Measurements from ENCODE around the gene IFFO2.

IFFO2 gene

DNA sequence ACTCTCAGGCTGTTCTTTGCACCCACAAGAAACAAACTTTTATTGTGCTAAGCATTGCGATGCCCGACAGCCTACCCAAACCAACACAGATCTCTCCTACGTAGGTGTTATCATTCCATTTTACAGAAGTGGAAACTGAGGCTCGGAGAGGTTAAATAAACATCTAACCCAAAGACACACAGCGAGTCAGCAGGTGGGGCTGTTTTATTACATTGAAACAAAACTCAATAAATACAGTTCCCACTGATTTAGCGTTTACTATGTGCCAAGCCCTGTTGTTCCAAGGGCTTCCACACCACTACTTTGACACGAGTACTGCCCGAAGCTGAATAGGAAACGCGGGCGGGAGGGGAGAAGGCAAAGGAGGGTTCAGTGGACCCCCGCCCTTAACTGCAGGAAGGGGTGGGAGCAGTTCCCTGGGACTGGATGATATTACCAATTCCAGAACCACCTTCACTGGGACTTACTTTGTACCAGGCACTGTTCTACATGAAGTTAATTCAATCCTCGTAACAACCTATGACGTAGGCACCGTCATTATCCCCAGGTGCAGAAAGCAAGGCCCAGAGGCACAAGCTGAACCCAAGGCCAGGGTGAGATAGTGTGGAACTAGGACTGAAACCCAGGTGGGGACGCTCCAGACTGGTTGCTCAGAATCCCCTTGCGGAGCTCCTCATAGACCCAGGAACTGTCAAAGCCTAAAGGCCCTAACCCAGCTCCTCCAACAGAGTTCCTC is 34.8 kb downstream of the IFFO2 start:
- no peak for DNase-seq (ENCODE audit: low spot score)

DNA sequence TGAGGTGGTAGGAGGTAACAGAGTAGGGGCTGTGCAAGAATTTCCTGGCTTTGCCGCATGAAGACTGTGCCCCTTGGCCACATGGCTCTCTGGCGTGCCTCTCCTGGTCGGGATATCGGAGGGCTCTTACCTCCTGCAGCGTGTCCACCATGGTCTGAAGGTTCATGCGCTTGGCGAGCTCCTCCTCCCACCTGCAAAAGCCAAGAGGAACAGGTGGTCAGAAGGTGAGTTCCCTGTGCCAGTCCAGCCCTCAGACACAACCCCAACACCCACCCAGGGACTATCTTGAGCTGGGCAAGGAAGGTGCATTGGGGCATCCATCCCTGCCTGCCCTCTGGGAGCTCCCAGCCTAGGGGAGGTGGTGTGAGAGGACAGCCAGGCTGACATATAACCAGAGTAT is 35.5 kb downstream of the IFFO2 start:
- no peak for FAIRE-seq
- no peak for DNase-seq (ENCODE audit: low spot score)

More for the DNA sequence above, 34.8 kb downstream of the IFFO2 start:
- no peak for FAIRE-seq

DNA sequence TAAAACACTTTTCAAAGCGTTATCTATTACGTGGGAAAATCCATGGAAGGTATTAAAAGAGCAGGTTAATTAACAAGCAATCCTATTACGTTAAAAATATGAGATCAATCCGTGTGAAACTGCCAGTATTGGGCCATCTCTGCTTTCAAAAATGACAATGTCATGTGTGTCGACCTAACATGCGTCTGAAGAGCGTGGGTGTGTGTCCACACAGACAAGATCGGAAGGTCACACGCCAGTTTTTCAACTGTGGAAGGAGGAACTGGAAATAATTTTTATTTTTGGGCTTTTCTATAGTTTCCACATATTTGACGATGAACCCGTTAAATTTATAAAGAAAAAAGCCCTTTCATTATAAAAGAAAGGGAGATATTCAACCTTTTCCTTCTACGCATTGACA is 36.5 kb downstream of the IFFO2 start:
- DNase-seq (ENCODE audit: low spot score), result no peak
- FAIRE-seq, result no peak

DNA sequence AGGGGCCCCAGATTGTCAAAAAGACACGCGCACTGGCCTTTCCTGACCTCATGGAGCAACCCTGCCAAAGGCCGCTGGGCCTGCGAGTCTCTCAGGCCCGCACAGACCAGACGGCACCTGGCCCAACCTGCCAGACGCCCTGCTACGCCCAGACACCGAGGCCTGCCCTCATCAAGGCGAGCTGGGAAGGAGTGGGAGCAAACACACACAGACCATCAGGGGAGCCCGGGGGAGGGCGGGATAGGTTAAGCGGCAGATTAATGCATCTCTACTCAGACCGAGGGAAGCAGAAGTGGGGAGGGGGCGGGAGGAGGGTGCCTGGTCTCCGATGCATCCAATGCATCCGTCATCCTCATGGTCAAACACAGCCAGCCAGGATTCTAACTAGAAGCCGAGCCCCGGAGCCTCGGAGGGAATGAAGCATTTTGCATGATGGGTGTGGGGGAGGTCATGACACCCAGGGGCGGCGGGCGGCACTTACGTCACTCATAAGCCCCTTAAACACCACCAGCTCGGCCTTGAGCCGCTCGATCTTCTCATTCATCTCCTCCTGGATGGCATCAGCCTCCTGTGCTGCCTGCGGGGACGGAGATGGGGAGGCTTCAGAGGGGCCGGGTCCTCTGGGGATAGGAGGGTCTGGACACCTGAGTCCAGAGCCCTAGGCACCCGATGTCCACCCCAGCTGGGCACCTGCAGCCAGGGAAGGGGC is 37.1 kb downstream of the IFFO2 start:
- no peak for DNase-seq (ENCODE audit: low spot score)
- no peak for FAIRE-seq

DNA sequence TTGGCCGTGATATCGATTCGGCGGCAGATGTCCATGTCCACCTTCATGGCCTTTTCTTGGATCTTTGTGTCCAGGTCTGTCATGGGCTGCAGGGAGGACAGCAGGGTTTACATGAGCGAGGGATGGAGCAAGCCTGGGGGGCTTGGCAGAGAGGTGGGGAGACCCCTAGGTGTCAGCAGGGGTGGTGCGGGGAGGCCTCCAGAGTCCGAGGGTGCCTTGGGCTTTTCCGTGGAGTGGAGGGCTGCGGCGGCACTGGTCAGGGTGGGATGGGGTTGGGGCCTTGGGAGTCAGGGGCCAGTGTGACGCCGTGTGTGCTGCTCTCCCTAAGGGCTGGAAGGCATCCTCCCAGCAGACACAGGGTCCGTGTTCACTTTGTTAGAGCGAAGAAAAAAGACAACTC is 38.1 kb downstream of the IFFO2 start:
- DNase-seq (ENCODE audit: low spot score) (no peak), FAIRE-seq (no peak)

DNA sequence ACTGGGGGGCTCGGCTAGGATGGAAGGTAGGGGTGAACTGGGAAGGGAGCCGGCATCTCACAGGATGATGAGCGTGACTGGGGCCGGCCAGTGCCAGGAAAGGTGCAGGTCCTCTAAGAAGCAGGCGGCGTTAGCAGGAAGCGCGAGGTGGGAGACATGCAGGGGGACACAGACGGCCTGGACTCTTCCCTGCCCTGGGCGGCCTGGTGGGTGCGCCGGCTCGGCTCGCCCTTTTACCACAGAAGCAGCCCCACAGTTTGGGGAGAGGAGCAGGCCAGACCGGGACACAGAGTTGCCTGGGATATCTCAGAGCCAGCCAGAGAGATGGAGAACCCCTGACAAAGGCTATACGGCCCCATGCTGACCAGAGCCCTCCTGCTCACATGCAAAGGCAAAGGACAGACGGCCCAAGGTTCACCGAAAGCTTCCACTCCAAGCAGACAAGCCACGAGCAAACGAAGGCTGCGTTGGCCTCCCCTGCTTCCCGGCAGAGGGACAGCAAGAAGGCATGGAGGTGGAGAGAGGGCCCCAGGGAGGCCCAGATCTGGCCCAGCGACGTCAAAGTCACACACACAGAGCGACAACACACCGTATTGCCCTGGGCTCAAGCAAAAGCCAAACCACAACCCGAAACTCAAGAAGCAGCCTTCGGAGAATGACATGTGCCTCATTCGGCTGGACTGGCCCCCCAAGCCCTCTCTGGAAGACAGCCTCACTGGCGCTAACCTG is 39.2 kb downstream of the IFFO2 start:
- FAIRE-seq (no peak), DNase-seq (ENCODE audit: low spot score) (no peak)

DNA sequence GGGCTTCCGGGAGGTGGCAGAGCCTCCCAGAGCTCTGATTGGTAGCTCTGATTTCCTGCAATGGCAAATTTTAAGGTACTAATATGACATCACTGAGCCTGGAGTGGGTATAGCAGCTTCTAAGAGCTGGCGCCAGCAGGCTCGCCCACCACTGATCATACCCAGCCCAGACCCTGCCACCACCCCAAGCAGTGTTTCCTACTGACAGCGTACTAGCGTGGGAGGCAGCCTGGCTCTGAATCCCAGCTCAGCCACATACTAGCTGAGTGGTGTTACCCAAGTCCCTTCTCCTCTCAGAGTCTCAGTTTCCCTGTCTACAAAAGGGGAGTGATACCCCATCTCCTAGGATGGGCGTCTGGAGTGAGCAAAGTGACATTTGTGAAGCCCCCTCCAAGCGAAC is 41.1 kb downstream of the IFFO2 start:
- no peak for DNase-seq (ENCODE audit: low spot score)
- FAIRE-seq, result no peak

DNA sequence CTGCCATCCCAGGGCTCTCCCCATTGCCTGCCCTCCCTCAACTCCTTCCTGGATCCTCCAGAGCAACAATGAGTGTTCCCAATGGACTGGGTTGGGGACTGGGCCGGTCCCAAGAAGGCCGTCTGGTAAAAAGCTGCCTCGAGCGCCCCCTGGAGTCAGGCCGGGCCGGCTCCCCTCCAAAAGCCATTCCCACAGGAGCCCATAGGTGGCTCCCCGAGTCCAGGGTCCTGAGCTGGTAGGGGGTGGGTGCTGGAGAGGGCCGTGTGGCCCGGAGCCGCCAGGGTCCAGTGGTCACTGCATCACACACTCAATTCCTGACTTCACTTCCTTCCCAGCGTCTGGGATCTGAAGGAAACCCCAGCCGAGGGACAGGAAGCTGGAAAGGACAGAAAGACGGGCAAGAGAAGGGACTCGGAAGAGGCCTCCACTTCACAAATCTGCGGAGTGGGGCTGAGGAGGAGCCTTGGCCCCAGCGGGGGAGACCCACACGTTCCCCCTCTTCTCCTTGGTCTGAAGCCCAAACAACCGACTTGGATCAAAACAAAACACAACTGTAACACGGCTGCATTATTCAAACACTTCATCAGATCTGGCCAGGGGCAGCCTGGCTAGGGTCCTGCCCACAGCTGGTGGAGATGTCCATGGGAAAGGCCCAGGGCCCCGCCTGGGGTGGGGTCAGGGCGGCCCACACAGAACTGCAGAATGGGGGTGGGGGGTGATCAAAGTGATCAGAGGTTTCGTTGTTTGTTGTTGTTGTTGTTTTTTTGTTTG is 43.2 kb downstream of the IFFO2 start:
- DNase-seq (ENCODE audit: low spot score) (peak; percentile 85), FAIRE-seq (peak; percentile 59)

DNA sequence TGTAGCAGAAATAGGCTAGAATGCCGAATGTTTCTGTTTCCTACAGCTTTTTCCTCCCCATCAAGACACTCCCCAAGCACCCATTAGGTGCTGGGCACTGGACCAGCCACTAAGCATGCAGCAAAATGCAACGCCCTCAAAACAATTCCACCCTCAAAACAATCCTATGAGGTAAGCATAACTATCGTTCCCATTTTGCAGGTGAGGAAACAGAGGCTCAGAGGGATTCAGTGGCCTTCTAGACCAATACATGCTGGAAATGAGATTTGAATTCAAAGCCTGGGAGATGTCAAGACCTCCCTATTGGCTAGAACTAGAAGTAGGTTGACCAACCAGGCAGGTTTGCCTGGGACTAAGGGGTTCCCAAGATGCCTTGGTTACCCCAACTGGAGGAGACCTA is 43.9 kb downstream of the IFFO2 start:
- FAIRE-seq, result no peak
- no peak for DNase-seq (ENCODE audit: low spot score)

DNA sequence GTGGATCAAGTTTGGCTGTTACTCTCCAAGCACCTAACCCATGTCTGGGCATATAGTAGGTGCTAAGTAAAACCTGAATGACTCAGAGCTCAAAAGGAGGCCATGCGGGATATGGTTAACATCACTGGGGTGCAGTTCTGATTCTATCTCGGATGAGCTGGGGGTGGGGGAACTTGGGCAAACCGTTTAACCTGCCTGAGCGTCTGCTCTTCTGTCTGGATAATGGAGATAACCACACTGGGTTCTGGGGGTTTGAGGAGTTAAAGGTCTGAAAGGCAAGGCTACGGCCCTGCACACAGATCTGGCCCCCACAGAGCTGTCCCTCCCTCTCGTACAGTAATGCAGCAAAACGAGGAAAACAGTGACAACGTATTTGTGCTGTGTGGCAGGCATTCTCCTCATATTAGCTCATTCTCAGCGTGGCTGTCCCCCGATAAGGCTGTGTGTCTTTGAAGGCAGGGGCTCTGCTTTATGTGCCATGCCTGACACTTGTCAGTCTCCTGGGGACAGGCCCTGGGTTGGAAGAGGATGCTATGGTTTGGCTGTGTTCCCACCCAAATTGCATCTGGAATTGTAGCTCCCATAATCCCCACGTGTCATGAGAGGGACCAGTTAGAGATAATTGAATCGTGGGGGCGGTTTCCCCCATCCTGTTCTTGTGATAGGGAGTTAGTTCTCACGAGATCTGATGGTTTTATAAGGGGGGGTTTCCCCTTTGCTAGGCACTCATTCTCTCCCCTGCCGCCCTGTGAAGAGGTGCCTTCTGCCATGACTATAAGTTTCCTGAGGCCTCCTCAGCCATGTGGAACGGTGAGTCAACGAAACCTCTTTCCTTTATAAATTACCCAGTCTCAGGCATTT is 47.3 kb downstream of the IFFO2 start:
- FAIRE-seq (no peak), DNase-seq (ENCODE audit: low spot score) (no peak)

DNA sequence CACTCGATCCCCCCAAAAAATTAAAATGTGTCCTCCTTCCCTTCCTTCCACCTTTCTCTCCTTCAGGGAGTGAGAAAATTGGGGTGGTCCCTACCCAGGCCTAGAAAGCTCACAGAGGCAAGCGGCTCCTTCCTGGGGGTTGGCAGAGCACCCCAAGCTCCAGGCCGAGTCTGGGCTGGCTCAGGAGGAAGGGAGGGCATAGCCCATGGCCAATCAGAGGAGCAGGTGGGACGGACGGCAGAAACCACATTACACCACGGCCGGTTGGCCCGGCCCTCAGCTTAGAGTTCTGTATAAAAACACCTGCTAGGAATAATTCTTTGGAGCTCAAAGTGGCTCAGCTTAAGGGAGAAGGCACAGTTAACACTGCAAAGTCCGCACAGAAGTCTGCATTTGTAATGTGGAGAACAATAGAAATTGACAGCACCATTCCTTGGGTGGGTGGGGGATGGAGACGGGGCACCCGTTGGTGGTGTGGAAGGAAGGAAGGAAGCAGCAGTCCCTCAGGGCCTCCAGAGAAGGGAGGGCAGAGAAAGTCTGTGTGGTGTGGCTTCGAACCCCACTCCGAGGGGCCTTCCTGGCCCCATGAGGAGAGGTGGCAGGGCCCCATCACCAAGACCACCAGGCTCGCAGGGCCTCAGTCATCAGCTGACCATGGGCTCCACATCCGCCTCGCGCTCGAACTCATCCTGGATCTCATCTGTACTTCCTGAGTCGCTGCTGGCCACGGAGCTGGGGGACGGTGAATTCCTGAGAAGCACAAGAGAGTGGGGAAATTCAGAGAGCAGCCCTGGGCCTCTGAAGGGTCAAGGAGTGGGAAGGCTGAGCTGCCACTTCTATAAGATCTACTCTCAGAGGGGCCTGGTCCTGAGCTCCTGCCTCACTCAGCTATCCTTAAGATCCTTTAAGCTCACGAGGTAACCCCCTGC is 48.3 kb downstream of the IFFO2 start:
- FAIRE-seq, result no peak
- DNase-seq (ENCODE audit: low spot score), result no peak

DNA sequence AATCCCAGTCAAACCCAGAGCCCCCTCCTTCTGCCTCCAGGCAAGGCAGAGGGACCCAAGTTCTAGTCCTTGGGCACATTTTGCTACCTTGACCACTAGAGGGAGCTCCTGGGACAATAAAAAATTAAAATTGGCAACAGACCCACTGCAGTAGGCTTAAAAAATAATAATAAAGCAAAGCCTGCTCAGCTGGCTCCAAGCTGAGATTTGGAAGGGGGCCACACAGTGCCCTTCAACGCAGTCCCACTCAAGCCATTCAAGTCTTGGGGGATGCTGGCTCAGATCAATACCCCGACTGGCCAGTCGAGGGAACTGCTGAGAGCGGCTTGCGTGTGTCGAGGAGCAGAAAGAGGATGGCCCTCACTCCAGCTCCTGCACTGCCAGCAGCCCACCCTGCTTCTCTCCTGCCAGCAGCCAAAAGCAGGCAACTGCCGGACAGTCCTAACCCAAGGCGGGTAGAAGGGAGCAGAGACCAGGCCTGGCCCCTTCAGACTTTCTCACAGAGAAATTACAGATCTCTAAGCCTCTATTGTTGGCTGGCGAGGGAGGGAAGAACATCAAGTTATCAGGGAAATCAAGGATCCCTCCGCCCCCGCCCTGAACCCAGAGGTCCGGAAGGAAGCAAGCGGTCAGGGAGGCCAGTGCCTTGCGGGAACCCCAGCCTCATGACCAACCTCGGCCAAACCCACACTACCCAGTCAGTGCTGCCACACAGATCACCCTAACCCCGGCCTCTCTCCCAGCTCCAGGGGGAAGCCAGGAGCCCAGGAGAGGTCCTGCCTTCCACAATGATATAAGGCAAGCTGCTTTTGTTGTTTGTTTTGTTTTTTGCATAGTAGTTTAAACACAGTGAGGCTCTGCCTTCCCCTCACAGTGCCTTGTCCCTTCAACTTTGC is 49.2 kb downstream of the IFFO2 start:
- no peak for FAIRE-seq
- DNase-seq (ENCODE audit: low spot score), result peak; percentile 28

DNA sequence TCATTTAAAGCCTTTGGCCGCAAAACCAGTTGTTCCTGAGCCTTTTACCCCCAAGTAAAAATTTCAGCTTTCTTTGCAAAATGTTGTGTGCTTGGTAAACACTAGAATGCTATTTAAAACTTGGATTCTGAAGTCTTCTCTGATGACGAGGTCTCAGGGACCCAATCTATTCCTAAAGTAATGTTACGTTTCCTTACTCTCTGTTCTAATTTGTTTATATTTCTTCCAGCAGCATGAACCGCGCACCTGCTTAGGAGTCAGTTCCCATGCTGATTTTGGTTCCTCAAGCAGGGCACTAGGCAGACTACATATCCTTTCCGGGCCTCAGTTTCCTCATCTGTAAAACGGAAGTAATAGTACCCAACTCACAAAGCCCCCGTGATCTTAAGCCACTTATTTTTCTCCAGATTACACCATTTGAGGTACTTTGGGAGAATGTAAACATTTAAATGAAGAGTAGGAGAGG is 53.2 kb downstream of the IFFO2 start:
- DNase-seq (ENCODE audit: low spot score) (no peak), FAIRE-seq (no peak)

DNA sequence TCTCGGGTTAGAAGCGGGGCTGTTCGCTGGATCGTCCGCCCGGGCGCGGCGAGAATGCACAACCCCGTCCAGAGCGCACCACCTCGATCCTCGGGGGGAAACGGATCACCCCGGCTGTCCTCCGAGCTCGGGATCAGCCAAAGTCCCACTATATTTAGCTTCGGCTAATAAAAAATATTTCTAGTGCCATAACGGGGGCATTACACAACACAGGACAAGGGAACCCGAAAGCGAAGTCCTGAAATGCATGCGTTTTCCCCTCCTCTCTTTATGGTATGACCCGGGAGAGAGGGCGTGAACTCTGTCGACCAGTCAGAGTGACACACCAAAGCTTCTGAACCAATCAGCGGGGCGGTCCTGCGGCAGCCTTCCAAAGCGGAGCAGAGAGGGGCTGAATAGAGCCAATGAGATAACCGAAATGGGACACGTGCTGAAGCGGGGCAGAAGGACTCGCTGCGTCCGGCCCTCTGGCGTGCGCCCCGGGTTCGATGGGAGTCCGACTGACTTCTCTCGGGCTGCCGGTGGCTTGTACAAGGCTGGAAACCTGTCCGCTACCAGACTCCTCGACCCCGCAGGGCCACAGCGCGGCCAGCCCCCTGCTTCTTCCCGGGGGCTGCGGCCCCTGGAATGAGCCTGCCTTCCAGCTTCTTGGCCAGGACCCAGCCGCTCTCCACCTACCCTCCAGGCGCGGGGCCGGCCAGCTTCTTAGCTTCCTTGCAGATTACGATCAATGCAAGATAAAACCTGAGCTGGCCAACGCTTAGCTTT is 53.8 kb downstream of the IFFO2 start, which contains the start of gene ALDH4A1:
Gene ALDH4A1 (minus strand): TSS at position 33 of the 768 bp plus-strand sequence. CDS start 32 bp downstream, at position 1.
- DNase-seq (ENCODE audit: low spot score) (peak; percentile 97), FAIRE-seq (peak; percentile 93)

DNA sequence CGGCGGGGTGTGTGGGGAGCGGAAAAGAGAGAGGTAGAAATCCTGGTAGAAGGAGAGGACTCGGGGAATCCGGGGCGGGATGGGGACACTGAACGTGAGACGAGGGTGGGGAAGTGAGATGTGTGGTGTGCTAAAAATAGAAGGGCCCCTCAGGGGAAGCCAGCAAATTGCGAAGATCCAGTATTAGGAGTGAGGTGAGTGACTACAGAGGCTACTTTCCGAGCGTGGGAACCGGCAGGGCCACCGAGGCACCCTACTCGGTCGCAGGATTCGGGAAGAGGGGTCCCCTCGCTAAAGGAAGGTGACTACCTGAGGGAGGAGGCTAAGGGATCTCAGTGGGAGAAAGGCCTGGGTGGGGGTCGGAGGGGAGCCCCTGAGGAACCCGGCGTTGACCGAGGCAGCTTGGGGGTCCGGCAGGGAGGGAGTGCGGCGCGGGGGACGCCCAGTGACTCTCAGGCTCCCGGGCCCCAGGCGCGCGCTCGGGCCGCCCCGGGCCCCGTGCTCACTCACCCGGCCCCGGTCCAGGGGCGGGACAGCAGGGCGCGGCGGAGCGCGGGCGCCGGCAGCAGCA is 54.4 kb downstream of the IFFO2 start:
- no peak for DNase-seq (ENCODE audit: low spot score)
- no peak for FAIRE-seq

DNA sequence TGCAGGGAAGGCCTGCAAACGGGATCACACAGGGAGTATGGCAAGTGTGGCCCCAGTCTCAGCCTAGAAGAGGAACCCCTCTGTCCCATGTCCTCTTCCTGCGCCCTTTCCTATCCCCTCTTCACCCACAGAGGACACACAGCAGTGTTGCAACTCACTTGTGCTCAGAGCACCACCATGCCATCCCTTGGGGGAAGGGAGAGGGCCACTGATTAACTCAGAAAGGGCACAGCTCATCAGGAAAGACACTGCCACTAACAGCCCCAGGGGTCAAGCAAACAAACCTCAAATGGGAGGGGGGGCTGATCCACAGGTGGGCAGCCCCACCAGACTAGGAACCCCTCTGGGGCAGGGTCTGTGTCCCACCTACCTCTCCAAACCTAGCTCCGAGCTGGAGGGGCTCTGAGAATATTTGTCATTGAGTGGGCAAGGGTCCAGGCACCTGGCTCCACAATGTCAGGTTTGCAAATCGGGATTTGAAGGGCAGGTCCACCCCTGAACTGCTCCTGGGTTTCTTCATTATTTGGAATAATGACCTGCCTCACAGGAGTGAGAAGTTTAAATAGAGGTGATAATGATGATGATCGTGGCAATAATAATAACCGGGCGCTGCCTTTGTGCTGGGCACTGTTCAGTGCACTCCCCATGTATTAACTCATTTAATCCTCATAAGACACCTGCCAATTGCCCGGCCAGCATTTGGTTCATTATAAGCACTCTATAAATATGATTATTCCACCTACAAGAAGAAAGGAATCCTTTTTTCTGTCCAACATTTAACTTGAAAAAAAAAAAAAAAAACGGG is 55.1 kb downstream of the IFFO2 start:
- DNase-seq (ENCODE audit: low spot score) (no peak), FAIRE-seq (no peak)
